Activated T-helper 2 cell treated with anti-CD3 and anti-CD28 coated beads, Interferon-gamma antibody, Interleukin-2, Interleukin-4, amounts not matched to agents 10 μg/mL and 5 μg/mL and 100 μg/mL, durations not matched to agents 14 hours and 24 hours and 36 hours (primary cell): ENCODE results near the gene AMER3. TPM values are rescaled to one million over a fixed set of nuclear protein-coding genes. Genes with fewer than 3 reads are reported as not detected.

Experiments used
- DNase-seq: peaks from one replicate; pipeline ENCODE4 v3.0.0; 2021; ENCODE audit warnings: low spot score
- H3K27ac Mint-ChIP-seq: one replicate; pipeline ENCODE4 v1.8.0; 2021; ENCODE audit warnings: mixed read lengths
- H3K27me3 Mint-ChIP-seq: one replicate; pipeline ENCODE4 v1.8.0; 2021; ENCODE audit warnings: low read depth, mixed read lengths
- H3K36me3 Mint-ChIP-seq: one replicate; pipeline ENCODE4 v1.8.0; 2021; ENCODE audit warnings: low read depth, mixed read lengths
- H3K4me1 Mint-ChIP-seq: one replicate; pipeline ENCODE4 v1.8.0; 2021; ENCODE audit warnings: low read depth, mixed read lengths
- H3K4me3 Mint-ChIP-seq: one replicate; pipeline ENCODE4 v1.8.0; 2021; ENCODE audit warnings: low read depth, mild to moderate bottlenecking, moderate library complexity, mixed read lengths
- H3K9me3 Mint-ChIP-seq: one replicate; pipeline ENCODE4 v1.8.0; 2021; ENCODE audit warnings: mixed read lengths
- intact Hi-C: fragments of 100-400 bp; cut with micrococcal nuclease; formaldehyde crosslinking; loops from one replicate; pipeline ENCODE4 v1.15.1; 2023
- total RNA-seq: library from RNA; stranded (reverse); gene quantifications from 2 replicates; pipeline ENCODE4 v1.2.3, GENCODE V29; 2022

The AMER3 gene
- total RNA-seq, 1 donor from 2014 or later: not detected

GRCh38 chr2:130797493-130798435, 42.4 kb downstream of the AMER3 start:
- Mint-ChIP-seq H3K27me3 (peaks cover 13% of the 10 kb centered on the region), H3K4me3 (peak overlapping the region; percentile 58), H3K9me3 (no peaks in the 10 kb centered on the region), H3K36me3 (no peaks in the 10 kb centered on the region), H3K27ac (no peak overlapping the region), H3K4me1 (no peaks in the 10 kb centered on the region)
- peak; percentile 86 for DNase-seq
- intact Hi-C loops: loop anchor here (1.0 to 5.0 kb wide), 4 partner anchors 27 to 123 kb away; partner anchors contain the start of gene GPR148

GRCh38 chr2:130798472-130799218, 43.3 kb downstream of the AMER3 start:
- intact Hi-C loops: loop anchor here (1.0 to 5.0 kb wide), 2 partner anchors 26 to 71 kb away; partner anchors contain the start of gene GPR148
- peaks cover 7% of the 10 kb centered on the region for H3K27me3 Mint-ChIP-seq
- no peak for DNase-seq
- H3K27ac Mint-ChIP-seq: no peak overlapping the region
- no peaks in the 10 kb centered on the region for H3K36me3 Mint-ChIP-seq
- no peaks in the 10 kb centered on the region for H3K4me1 Mint-ChIP-seq
- H3K4me3 Mint-ChIP-seq: peak overlapping the region; percentile 58
- no peaks in the 10 kb centered on the region for H3K9me3 Mint-ChIP-seq

GRCh38 chr2:130799295-130799694, 44.0 kb downstream of the AMER3 start:
- H3K27me3 Mint-ChIP-seq: peaks cover 5% of the 10 kb centered on the region
- no peak for DNase-seq
- H3K27ac Mint-ChIP-seq: no peak overlapping the region
- intact Hi-C loops: loop anchor here (5.0 kb wide), 1 partner anchor 72 kb away; the partner anchor contains the start of gene GPR148
- H3K4me1 Mint-ChIP-seq: no peaks in the 10 kb centered on the region
- no peak overlapping the region for H3K4me3 Mint-ChIP-seq
- H3K36me3 Mint-ChIP-seq: no peaks in the 10 kb centered on the region
- H3K9me3 Mint-ChIP-seq: no peaks in the 10 kb centered on the region

DNA sequence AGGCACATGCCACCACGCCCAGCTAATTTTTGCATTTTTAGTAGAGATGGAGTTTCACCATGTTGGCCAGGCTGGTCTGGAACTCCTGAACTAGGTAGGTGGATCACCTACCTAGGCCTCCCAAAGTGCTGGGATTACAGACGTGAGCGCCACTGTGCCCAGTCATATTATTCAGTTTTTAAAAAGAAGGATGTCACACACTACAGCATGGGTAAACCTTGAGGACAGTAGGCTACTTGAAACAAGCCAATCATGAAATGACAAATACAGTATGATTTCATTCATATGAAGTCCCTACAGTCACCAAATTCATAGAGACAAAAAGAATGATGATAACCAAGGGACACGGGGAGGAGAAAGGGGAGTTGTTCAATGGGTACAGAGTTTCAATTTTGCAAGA, 50.3 kb downstream of the AMER3 start:
- Mint-ChIP-seq H3K27ac (no peak overlapping the region), H3K9me3 (no peaks in the 10 kb centered on the region), H3K36me3 (no peaks in the 10 kb centered on the region), H3K27me3 (peaks cover 17% of the 10 kb centered on the region), H3K4me1 (peaks cover 3% of the 10 kb centered on the region), H3K4me3 (no peak overlapping the region)
- intact Hi-C loops: no loop called here
- no peak for DNase-seq

DNA sequence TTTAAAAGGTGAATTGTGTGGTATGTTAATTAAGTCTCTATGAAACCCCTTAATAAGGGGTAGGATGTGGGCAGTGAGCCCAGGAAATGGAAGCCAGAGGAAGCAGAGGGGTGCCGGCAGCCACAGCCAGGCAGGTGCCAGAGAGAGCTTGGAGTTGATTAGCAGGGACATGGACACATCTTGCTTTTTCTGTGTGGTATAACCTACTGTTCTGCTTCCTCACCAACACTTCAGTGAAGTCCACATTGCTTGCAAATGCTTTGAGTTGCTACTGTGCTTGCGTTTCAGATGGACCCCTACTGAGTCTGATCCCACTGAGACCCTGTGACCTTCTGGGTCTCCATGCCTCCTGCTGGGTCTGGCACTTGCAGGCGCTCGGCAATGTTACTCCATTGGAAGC, 51.0 kb downstream of the AMER3 start:
- no peaks in the 10 kb centered on the region for H3K36me3 Mint-ChIP-seq
- DNase-seq: no peak
- H3K4me1 Mint-ChIP-seq: peaks cover 3% of the 10 kb centered on the region

DNA sequence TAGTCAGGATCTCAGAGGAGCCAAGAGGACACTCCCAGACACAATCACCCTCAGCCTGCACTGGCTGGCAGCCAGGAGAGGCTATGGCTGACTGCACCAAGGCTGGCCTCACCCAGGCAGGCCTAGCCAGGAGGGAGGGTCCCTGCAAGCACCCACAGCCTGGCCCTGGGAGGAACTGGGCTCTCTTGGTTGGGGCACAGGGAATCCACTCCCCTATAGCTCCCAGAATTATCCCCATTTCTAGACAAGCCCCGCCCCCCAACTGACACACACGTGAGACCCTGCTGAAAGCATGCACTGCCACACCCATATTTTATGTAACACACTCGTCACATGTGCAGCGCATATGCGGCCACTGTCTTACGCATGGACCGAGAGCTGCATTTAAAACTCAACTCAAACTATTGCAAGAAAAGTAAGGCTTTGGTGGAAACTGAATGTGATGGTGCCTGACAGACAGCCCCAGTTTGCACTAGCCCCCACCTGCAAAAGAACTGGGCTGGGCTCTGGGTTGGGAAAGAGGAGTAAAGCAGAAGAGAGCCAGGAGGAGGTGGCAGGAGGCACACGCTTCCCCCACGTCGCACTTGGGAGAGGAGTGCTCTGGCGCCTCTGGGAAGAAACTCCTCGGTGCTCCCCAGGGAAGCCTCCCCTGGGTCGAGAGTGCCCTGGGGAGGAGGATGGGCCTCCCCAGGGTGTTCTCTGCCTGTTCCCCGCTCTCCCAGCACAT, 52.5 kb downstream of the AMER3 start:
- Mint-ChIP-seq H3K4me3 (no peak overlapping the region), H3K4me1 (peaks cover 3% of the 10 kb centered on the region), H3K9me3 (no peaks in the 10 kb centered on the region), H3K27me3 (peaks cover 24% of the 10 kb centered on the region), H3K27ac (no peak overlapping the region), H3K36me3 (no peaks in the 10 kb centered on the region)
- no peak for DNase-seq
- intact Hi-C loops: no loop called here

More for the DNA sequence above, 51.0 kb downstream of the AMER3 start:
- no peaks in the 10 kb centered on the region for H3K9me3 Mint-ChIP-seq
- no peak overlapping the region for H3K27ac Mint-ChIP-seq
- intact Hi-C loops: no loop called here
- no peak overlapping the region for H3K4me3 Mint-ChIP-seq
- peaks cover 24% of the 10 kb centered on the region for H3K27me3 Mint-ChIP-seq

GRCh38 chr2:130808482-130809268, 53.3 kb downstream of the AMER3 start:
- DNase-seq: no peak
- intact Hi-C loops: no loop called here
- peaks cover 3% of the 10 kb centered on the region for H3K4me1 Mint-ChIP-seq
- no peak overlapping the region for H3K27ac Mint-ChIP-seq
- no peak overlapping the region for H3K4me3 Mint-ChIP-seq
- H3K9me3 Mint-ChIP-seq: no peaks in the 10 kb centered on the region
- H3K27me3 Mint-ChIP-seq: peaks cover 24% of the 10 kb centered on the region
- H3K36me3 Mint-ChIP-seq: no peaks in the 10 kb centered on the region

DNA sequence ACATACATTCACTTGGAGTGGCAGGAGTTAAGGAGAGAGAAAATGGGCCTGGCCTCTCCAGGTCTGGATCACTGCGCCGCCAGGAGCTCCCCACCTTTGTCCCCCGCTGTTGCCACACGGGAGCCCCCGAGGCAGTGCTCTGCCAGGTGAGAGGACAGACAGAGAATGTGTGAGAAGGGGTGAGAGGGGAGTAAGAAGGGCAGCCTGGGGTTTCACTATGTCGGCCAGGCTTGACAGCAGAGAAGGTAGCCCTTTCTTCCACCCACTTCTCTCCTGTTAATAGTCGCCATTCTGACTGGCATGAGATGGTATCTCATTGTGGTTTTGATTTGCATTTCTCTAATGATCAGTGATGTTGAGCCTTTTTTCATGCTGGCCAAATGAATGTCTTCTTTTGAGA, 55.1 kb downstream of the AMER3 start:
- Mint-ChIP-seq H3K27ac (no peak overlapping the region), H3K36me3 (no peaks in the 10 kb centered on the region), H3K4me3 (no peak overlapping the region), H3K27me3 (peaks cover 21% of the 10 kb centered on the region), H3K9me3 (no peaks in the 10 kb centered on the region), H3K4me1 (no peaks in the 10 kb centered on the region)
- intact Hi-C loops: no loop called here
- DNase-seq: no peak

DNA sequence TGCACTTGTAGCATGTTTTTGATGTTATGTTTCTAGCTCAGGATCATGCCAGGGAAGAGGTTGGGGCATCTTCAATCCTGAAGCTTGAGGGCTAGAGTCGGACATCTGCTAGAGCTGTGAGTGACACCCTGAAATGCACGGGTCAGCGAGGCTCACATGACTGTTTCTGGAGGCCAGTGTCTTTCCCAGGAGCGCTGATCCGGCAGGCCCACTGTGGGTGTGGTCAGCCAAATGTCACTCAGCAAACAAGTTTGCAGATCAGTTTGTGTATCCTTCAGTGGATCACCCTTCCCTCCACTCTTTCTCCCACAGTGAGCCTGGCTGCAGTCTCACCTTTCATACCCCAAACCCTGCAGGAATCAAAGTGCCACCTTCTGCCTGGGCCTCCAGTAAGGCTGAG, 58.4 kb downstream of the AMER3 start:
- Mint-ChIP-seq H3K36me3 (no peaks in the 10 kb centered on the region), H3K27ac (no peak overlapping the region), H3K27me3 (peaks cover 14% of the 10 kb centered on the region), H3K9me3 (no peaks in the 10 kb centered on the region), H3K4me1 (no peaks in the 10 kb centered on the region), H3K4me3 (no peak overlapping the region)
- intact Hi-C loops: no loop called here
- DNase-seq: no peak

GRCh38 chr2:130814931-130815680, 59.8 kb downstream of the AMER3 start:
- H3K9me3 Mint-ChIP-seq: no peaks in the 10 kb centered on the region
- H3K27ac Mint-ChIP-seq: no peak overlapping the region
- no peaks in the 10 kb centered on the region for H3K4me1 Mint-ChIP-seq
- intact Hi-C loops: no loop called here
- DNase-seq: no peak
- H3K4me3 Mint-ChIP-seq: no peak overlapping the region
- H3K27me3 Mint-ChIP-seq: peaks cover 11% of the 10 kb centered on the region
- no peaks in the 10 kb centered on the region for H3K36me3 Mint-ChIP-seq
